Spinal cord (tissue), 10 donors: Measurements from ENCODE around the gene LRP1. TPM values are rescaled to one million over a fixed set of nuclear protein-coding genes. Genes with fewer than 3 reads are reported as not detected.

Source experiments
- DNase-seq, 6 donors: peaks; one replicate each; pipeline versions ENCODE4 v3.0.0 to v3.0.0-alpha.2; 2013 to 2015; ENCODE audit warnings: low spot score in 6 of 6, low read depth in 4 of 6
- H3K27ac ChIP-seq: one replicate; pipeline ENCODE4 v1.5.1; 2013; ENCODE audit warnings: low read depth, low read length, control low read depth
- H3K27me3 ChIP-seq: one replicate; pipeline ENCODE4 v1.6.1; 2013; ENCODE audit warnings: low read length; ENCODE audit not compliant: control insufficient read depth, insufficient read depth
- H3K36me3 ChIP-seq: one replicate; pipeline ENCODE4 v1.6.1; 2013; ENCODE audit warnings: low read length; ENCODE audit not compliant: control insufficient read depth, insufficient read depth
- H3K4me1 ChIP-seq: one replicate; pipeline ENCODE4 v1.6.1; 2013; ENCODE audit warnings: low read length; ENCODE audit not compliant: control insufficient read depth, insufficient read depth
- H3K4me3 ChIP-seq: one replicate; pipeline ENCODE4 v1.5.1; 2013; ENCODE audit warnings: low read depth, low read length, control low read depth
- H3K9me3 ChIP-seq: one replicate; pipeline ENCODE4 v1.6.1; 2013; ENCODE audit warnings: low read length; ENCODE audit not compliant: control insufficient read depth, insufficient read depth
- WGBS: methylation state at CpG from one replicate; pipeline ENCODE4 v1.1.5; 2013; ENCODE audit warnings: missing lambda C conversion rate; ENCODE audit not compliant: insufficient coverage; 5-methylcytosine and 5-hydroxymethylcytosine counted together
- polyA plus RNA-seq, 2 donors: library from polyadenylated mRNA; unstranded; fragments of 120-200 nt; gene quantifications; one replicate each; pipeline ENCODE4 v1.2.1, GENCODE V29; 2013; ENCODE audit not compliant: insufficient read length in 2 of 2
- total RNA-seq, 2 donors: library from RNA; depleted of rRNA in 1 of 2; stranded (reverse); fragments of 120-200 nt in 1 of 2; fragments of >200 nt in 1 of 2; gene quantifications; one replicate each; pipeline versions ENCODE4 v1.2.3 to v1.2.4, GENCODE V29; 2013 to 2014
- donor health status: healthy.

The LRP1 gene
- total and polyA plus RNA-seq, 4 donors: 182 to 319 (median 239) TPM

- Histone ChIP-seq H3K4me1 (peaks cover 46% of the 10 kb centered on the region), H3K27ac (no peak overlapping the region), H3K27me3 (no peaks in the 10 kb centered on the region), H3K9me3 (no peaks in the 10 kb centered on the region), H3K36me3 (peaks cover 90% of the 10 kb centered on the region), H3K4me3 (no peak overlapping the region)
- WGBS: 85% methylated on average over 1 of the region's 5 CpGs
- no peak for DNase-seq
These were observed 26.6 kb downstream of the LRP1 start for GRCh38 chr12:57154804-57155434.

GRCh38 chr12:57156701-57157403 is 28.6 kb downstream of the LRP1 start:
- Histone ChIP-seq H3K27ac (no peak overlapping the region), H3K27me3 (no peaks in the 10 kb centered on the region), H3K4me3 (no peak overlapping the region), H3K36me3 (peaks cover 91% of the 10 kb centered on the region), H3K4me1 (peaks cover 30% of the 10 kb centered on the region), H3K9me3 (no peaks in the 10 kb centered on the region)
- WGBS: 76% methylated on average over 15 of the region's 16 CpGs
- DNase-seq: no peak

- H3K9me3 ChIP-seq: no peaks in the 10 kb centered on the region
- WGBS: 84% methylated on average over 4 of the region's 5 CpGs
- H3K36me3 ChIP-seq: peaks cover 94% of the 10 kb centered on the region
- DNase-seq: no peak
- H3K27me3 ChIP-seq: no peaks in the 10 kb centered on the region
- peaks cover 21% of the 10 kb centered on the region for H3K4me1 ChIP-seq
- H3K27ac ChIP-seq: peak overlapping the region; percentile 61
- no peak overlapping the region for H3K4me3 ChIP-seq
These were observed 29.4 kb downstream of the LRP1 start for GRCh38 chr12:57157588-57158173.

GRCh38 chr12:57158186-57158585 is 29.9 kb downstream of the LRP1 start:
- H3K36me3 ChIP-seq: peaks cover 96% of the 10 kb centered on the region
- no peak overlapping the region for H3K4me3 ChIP-seq
- H3K27ac ChIP-seq: peak overlapping the region; percentile 61
- H3K4me1 ChIP-seq: peaks cover 16% of the 10 kb centered on the region
- H3K9me3 ChIP-seq: no peaks in the 10 kb centered on the region
- 71% methylated on average over 6 of the region's 16 CpGs for WGBS
- no peak for DNase-seq
- H3K27me3 ChIP-seq: no peaks in the 10 kb centered on the region

- 28% methylated on average over 4 of the region's 4 CpGs for WGBS
- H3K4me3 ChIP-seq: no peak overlapping the region
- peaks cover 95% of the 10 kb centered on the region for H3K36me3 ChIP-seq
- H3K4me1 ChIP-seq: peaks cover 13% of the 10 kb centered on the region
- H3K27me3 ChIP-seq: no peaks in the 10 kb centered on the region
- peak overlapping the region; percentile 61 for H3K27ac ChIP-seq
- no peaks in the 10 kb centered on the region for H3K9me3 ChIP-seq
- DNase-seq: peak in 1 of 6 donors; percentile 50
These were observed 30.4 kb downstream of the LRP1 start for GRCh38 chr12:57158665-57159064.

DNA sequence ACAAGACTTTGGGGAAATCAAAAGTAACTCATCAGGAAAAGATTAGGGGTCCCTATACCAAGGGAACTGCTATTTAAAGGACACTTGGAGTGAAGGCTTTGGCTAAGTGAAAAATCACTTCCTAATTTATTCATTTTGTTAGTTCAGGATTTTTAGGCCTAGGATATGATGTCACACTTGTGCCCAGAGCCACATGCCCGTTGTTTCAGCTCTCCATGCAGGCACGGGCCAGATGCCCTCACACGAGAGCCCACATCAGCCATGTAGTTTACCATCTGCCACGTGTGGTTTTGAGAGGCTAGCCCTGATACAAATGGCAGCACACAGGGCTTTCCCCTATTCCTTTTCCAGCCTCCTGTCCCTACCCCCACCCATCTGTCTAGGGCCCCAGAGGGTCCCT is 31.0 kb downstream of the LRP1 start:
- Histone ChIP-seq H3K4me3 (no peak overlapping the region), H3K4me1 (peaks cover 13% of the 10 kb centered on the region), H3K27me3 (no peaks in the 10 kb centered on the region), H3K9me3 (no peaks in the 10 kb centered on the region), H3K27ac (no peak overlapping the region), H3K36me3 (peaks cover 93% of the 10 kb centered on the region)
- 71% methylated on average over 4 of the region's 4 CpGs for WGBS
- peak in 1 of 6 donors; percentile 27 for DNase-seq

GRCh38 chr12:57160040-57160439 is 31.8 kb downstream of the LRP1 start:
- no peak overlapping the region for H3K4me3 ChIP-seq
- peaks cover 94% of the 10 kb centered on the region for H3K36me3 ChIP-seq
- H3K27me3 ChIP-seq: no peaks in the 10 kb centered on the region
- DNase-seq: no peak
- 71% methylated on average over 3 of the region's 4 CpGs for WGBS
- no peak overlapping the region for H3K27ac ChIP-seq
- H3K4me1 ChIP-seq: peaks cover 13% of the 10 kb centered on the region
- H3K9me3 ChIP-seq: no peaks in the 10 kb centered on the region

DNA sequence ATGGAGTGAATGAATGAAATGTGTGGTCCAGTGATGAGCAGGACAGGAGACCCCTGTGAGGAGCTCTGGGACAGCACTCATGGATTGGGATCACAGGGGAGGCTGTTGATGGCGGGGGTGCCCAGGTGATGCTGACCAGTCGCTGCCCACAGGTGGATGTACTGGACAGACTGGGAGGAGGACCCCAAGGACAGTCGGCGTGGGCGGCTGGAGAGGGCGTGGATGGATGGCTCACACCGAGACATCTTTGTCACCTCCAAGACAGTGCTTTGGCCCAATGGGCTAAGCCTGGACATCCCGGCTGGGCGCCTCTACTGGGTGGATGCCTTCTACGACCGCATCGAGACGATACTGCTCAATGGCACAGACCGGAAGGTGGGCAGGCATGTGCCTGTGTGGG is 32.5 kb downstream of the LRP1 start:
- Histone ChIP-seq H3K27ac (no peak overlapping the region), H3K9me3 (no peaks in the 10 kb centered on the region), H3K4me3 (no peak overlapping the region), H3K4me1 (peaks cover 13% of the 10 kb centered on the region), H3K27me3 (no peaks in the 10 kb centered on the region), H3K36me3 (peaks cover 95% of the 10 kb centered on the region)
- 97% methylated on average over 14 of the region's 14 CpGs for WGBS
- DNase-seq: no peak

GRCh38 chr12:57161491-57161890 is 33.2 kb downstream of the LRP1 start:
- H3K4me3 ChIP-seq: no peak overlapping the region
- DNase-seq: no peak
- H3K27me3 ChIP-seq: no peaks in the 10 kb centered on the region
- H3K4me1 ChIP-seq: peaks cover 13% of the 10 kb centered on the region
- no peaks in the 10 kb centered on the region for H3K9me3 ChIP-seq
- H3K27ac ChIP-seq: no peak overlapping the region
- WGBS: 92% methylated on average over 4 of the region's 7 CpGs
- H3K36me3 ChIP-seq: peaks cover 95% of the 10 kb centered on the region
